ENCODE measurements around the gene TOP3B.

TOP3B gene, protein sequence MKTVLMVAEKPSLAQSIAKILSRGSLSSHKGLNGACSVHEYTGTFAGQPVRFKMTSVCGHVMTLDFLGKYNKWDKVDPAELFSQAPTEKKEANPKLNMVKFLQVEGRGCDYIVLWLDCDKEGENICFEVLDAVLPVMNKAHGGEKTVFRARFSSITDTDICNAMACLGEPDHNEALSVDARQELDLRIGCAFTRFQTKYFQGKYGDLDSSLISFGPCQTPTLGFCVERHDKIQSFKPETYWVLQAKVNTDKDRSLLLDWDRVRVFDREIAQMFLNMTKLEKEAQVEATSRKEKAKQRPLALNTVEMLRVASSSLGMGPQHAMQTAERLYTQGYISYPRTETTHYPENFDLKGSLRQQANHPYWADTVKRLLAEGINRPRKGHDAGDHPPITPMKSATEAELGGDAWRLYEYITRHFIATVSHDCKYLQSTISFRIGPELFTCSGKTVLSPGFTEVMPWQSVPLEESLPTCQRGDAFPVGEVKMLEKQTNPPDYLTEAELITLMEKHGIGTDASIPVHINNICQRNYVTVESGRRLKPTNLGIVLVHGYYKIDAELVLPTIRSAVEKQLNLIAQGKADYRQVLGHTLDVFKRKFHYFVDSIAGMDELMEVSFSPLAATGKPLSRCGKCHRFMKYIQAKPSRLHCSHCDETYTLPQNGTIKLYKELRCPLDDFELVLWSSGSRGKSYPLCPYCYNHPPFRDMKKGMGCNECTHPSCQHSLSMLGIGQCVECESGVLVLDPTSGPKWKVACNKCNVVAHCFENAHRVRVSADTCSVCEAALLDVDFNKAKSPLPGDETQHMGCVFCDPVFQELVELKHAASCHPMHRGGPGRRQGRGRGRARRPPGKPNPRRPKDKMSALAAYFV

DNA sequence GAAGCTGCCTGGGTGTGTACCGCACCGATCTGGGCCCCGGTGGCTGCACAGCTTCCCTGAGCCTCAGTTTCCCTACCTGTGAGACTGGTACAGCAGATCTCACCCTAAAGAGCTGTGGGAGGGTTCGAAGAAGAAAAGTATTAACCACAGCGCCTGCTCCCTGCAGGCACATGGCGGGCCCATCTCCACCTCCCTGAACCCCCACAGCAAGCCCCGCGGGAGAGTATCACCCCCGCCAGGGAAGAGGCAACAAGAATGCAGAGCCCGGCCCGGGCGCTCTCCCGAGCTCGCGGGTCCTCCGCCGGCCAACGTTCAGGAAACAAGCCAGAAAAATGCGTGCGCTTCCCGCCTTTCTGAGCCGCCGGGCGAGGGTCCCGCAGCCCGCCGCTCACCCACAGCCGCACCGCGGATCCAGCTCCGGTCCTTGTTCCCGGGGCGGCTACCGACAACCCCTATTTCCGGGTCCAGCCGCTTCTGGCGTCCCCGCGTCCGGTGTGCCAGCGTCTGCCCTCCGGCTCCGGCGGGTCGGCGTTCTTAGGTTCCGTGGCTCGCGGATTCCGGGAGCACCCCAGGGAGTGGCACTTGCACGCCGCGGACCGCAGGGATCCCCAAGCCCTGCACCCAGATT, at the start of gene TOP3B:
Gene TOP3B (minus strand): TSS at position 450 of the 628 bp plus-strand sequence. CDS start 7,078 bp downstream, outside the sequence.
- peak; percentile 58 for DNase-seq

DNA sequence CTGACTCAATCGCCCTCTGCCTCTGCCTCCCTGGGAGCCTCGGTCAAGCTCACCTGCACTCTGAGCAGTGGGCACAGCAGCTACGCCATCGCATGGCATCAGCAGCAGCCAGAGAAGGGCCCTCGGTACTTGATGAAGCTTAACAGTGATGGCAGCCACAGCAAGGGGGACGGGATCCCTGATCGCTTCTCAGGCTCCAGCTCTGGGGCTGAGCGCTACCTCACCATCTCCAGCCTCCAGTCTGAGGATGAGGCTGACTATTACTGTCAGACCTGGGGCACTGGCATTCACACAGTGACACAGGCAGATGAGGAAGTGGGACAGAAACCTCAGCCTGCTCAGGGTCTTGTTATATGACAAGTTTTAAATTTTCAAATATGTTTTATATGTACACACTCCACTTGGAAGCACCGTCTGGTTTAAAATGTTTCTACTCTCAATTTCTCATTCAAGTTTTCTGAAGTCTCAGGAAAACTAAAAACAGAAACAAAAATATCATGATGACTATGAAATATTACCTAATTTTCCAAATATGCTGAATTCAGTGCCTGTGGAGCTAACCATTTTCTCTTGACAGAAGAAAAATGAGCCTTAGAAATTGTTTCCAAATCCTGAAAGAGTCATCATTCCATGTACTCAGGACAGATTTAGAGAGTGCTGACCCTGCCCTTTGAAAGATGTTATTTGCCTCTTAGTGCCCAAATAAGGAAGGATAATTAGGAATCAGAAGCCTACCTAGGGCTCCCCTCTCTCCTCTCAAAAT, 48.8 kb upstream of the TOP3B start:
- no peak for DNase-seq

DNA sequence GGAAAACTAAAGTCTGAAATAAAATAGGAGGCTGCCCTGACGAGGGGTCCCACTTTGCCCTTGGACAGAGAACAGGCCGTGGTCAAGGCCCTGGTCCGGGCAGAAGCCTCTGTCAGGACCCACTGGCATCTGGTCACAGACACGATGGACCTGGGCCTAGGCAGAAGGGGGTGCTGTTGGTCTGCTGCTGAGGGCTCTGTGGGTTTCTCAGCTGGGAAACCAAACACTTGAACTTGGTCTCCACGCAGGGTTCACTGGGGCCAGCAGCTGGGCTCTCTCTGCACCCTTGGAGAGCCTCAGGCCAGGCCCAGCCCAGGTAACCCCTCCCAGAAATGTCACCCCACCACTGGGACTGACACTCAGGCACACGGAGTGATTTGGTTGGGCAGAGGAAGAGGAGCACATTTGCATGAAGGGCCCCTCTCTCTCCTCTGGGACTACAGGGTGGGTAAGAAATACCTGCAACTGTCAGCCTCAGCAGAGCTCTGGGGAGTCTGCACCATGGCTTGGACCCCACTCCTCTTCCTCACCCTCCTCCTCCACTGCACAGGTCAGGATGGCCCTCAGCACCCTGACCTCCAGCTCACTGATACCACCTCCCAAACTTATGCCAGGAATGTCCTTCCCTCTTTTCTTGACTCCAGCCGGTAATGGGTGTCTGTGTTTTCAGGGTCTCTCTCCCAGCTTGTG, 48.1 kb upstream of the TOP3B start:
- no peak for DNase-seq

DNA sequence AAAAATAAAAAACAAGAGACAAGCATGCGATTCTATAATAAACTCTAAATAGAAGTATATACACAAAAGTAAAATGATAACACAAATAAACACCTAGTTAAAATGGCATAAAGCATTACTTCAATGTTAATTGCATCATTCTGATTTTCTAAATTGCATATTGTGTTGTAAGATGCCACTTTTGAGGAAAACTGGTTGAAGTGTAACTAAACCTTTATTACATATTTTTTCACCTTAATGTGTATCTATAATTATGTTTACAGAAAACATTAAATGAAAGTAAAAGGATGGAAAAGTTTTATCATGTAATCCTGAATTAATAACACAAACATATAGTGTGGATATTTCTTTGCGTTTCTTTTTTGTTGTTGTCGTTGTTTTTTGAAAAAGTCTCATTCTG, 45.4 kb upstream of the TOP3B start:
- DNase-seq, result no peak

DNA sequence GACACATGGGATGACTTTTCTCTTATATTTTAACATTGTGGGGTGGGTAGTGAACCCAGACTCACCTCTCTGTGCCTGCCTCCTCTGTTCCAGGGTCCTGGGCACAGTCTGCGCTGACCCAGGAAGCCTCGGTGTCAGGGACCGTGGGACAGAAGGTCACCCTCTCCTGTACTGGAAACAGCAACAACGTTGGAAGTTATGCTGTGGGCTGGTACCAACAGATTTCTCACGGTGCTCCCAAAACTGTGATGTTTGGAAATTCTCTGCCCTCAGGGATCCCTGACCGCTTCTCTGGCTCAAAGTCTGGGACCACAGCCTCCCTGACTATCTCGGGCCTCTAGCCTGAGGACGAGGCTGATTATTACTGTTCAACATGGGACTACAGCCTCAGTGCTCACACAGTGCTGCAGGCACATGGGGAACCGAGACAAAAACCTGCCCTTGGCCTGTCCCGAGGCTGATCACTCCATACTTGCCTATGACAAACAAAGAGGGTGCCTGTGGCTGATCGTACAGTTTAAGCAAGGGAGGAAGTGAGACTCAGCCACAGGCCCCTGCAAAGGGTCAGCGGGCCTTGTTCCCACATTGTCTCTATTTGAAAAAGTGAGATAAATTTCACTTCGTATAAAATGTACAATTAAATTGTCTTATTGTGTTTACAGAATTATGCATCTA, 43.7 kb upstream of the TOP3B start:
- DNase-seq, result no peak

DNA sequence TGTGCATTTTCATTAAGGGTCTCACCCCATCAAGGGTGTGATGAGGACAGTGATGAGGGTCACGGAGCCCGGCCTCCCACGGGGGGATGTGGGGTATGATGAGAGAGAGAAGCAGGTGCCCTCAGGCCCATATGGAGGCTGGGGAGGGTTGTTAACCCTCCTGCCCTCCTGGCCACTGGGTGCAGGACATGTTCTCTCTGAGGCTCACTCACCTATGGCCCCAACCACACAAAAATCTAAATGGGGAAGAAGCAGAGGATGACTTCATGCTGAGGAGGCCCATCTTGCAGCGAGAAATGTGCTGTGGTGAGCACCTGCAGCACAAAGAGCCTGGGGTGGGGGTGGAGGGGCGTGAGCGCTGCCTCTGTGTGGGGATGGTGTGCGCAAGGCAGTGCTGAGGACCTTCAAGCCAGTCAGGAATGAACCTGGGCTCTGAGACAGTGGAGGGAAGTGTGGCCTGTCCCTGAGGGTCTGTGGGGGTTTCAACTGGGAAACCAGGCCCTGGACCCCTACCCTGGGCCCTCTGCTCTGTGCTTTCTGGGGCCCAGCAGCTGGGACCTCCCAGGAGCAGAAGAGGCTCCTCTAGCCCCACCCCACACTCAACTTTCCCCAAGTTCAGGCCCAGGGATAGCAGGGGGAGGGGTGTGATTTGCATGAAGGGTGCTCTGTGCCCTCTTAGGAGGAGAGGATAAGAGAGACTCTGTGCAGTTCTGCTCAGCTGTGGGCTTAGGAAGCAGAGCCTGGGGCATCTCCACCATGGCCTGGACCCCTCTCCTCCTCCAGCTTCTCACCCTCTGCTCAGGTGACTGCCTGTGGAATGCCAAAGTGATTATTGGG, 43.0 kb upstream of the TOP3B start:
- no peak for DNase-seq

DNA sequence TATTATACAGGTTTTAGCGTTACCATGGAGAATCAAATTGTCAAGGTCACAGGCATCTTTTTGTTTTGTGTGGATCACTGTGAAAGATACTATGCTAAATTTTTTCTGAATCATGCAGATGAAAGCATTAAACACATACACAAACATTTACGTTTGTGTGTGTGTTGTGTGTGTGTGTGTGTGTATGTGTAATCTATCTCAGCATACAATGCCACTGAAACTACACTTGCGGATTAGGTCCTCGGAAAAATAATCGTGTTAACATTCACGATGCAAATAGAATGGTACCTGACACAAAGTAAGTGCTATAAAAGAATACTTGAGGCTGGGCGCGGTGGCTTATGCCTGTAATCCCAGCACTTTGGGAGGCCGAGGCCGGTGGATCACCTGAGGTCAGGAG, 41.9 kb upstream of the TOP3B start:
- no peak for DNase-seq

DNA sequence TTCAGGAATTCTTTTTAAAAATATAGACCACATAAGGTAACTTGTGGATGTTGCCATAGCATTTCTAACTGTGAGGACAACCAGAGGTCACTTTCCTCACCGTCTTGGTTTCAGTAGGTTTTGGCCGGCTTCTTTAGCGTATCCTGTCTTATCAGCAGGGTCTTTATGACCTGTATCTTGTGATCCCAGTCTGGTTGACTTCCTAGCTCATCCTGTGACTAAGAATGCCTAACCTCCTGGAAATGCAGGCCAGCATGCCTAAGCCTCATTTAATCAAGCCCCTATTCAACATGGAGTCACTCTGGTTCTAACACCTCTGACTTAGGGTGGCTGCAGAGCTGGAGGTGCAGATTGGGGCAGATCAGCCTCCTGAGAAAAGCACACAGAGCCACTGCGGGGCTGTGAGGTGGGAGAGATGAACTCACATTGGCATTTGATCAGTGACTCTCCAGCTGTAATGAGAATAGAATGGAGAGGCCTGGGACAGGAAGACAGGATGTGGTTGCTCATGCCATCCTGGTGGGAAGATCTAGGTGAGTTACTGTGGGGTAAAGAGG, 41.1 kb upstream of the TOP3B start:
- DNase-seq, result no peak

DNA sequence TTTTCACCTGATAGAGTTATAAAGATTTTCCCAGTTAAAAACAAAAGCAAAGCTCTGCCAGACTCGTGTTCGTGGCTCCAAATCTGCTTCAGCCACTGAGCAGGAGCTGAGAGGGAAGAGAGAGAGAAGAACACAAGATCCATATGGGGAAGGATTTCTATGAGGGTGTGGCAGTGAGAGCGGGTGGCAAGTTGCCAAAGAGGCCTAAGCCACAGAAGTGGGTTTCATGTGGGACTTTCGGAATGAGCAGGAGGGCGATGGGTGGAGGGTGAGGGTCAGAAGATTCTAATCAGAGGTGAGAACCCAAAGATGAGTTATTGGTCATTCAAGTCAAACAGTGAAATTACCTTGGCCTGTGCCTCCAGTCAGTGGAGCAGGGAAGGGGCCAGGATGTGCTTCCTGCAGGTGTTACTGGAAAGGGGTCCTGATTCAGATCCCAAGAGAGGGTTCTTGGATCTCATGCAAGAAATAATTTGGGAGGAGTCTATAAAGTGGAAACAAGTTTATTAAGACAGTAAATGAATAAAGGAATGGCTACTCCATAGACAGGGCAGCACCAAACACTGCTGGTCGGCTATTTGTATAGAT, 40.5 kb upstream of the TOP3B start:
- DNase-seq, result no peak

DNA sequence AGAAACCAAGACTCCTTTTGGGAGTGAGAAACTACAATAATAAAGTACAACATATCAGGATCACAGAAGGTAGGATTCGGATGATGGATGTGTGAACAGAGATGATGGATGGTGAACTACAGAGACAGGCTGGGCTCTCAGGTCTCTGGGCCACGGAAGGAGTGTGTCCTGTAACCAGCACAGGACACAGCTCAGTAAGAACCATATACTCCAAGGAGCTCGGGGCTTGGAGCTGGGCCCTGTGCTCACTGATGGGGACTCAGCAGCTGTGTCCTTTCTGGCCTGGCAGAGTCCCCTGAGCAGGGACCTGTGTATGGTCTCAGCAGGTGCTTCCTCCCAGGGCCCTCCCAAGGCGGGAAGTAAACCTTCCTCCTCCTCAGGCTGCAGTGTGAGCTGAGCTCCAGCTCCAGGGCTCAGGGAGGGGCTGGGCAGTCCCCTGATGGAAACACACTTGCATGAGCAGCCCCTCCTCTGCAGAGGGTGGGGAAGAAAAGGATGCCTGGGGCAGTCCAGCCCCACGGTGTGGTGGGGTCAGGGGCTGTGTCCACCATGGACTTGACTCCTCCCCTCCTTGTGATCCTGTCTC, 39.8 kb upstream of the TOP3B start:
- no peak for DNase-seq

DNA sequence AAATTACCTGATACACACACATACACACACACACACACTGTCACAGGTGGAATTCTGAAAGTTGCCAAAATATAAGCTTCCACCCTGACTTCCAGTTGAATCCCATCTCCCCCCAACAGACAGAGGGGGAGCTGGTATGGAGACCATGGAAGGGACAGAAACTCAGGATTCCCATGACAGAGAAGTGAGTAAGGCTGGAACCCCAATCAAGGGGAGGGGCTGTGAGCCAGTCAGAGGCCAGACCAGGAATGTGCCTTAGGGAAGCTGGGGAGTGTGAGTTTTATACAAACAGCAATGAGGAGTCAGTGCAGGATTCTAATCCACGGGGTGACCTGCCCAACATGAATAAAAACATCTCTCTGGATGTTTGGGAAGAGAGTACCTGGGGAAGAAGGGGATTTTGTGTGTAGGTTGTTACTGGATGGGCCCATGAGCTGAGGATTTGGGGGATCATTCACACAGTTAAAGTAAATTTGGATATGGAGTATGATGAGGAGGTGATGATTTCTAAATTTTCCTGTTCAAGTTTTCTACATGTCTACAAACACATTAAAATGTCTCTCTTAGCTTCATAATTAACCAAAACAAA, 38.7 kb upstream of the TOP3B start:
- DNase-seq, result no peak

DNA sequence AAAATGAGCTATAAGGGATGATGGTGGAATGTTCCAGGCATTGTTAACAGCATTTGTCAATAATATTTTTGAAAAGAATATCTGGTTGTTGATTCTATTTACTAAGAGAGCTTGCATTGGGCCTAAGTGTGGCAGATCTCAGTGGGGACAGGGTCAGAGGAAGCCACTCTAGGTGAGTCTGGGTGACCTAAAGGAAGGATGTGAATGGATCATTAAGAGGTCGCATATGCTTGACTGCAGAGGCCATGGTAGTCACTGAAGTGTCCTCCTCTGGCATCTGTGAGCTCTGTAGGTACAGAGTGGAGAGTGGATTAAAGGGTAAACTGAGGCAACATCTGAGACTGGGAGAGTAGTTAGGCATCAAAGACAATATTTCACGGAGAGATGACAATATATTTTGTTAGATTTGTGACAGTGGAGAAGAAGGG, 37.9 kb upstream of the TOP3B start:
- DNase-seq, result no peak

DNA sequence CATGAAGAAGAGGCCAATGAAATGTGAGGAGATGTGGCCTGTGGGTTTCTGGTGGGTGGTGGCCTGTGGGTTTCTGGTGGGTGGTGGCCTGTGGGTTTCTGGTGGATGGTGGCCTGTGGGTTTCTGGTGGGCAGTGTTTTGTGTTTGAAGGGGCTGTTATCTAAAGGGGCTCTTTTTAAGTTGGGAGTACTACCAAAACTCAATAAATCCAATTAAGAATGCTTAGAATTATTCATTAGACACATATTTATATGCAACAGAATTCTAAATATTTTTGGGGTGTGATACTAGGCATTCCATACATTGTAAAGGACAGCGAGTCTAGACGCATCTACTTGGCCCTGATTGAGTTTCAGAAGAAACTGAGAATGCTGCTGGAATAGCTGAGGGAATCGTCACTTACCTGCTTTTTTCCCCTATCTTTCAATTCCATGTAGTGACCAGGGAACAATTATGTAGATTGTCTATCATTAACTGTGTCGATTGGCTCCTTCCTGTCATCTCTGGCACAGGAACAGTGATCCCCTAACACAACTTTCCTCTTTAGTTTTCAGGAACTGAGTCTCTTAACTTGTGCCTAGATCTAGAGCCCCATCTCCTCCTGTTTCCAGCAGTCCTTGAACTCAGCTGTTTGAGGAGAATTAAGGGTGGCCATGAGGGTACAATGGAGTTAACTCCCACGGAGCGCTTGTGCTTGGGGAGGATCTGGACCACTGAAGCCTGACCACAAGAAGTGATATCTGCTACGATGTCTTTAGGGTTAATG, 37.3 kb upstream of the TOP3B start:
- no peak for DNase-seq

DNA sequence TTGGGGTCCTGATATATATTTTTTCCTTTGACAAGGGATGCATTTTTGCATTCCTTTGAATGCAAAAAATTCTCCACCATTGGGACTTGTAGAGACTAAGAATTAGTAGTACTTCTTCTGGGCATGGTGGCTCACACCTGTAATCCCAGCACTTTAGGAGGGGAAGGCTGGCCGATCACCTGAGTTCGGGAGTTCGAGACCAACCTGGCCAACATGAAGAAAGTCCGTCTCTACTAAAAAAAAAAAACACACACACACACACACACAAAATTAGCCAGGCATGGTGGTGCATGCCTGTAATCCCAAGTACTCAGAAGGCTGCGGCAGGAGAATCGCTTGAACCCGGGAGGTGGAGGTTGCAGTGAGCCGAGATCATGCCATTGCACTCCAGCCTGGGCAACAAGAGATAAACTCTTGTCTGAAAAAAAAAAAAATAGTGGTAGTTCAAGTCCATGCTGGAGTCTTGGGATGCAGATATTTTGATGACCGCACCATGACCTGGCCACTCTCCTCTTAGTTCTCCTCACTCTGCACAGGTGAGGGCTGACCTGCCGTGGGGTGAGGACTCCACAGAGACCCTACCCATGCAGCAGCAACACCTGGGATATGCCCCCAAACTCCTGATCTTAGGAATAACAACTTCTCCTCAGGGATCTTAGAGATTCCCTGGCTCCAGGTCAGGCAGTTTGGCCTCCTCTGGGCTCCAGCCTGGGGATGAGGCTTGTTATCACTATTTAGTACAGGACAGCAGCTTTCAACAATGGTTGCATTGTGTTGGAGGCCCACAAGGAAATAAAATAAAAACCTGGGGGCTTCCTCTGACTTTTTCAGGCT, 36.5 kb upstream of the TOP3B start:
- no peak for DNase-seq

DNA sequence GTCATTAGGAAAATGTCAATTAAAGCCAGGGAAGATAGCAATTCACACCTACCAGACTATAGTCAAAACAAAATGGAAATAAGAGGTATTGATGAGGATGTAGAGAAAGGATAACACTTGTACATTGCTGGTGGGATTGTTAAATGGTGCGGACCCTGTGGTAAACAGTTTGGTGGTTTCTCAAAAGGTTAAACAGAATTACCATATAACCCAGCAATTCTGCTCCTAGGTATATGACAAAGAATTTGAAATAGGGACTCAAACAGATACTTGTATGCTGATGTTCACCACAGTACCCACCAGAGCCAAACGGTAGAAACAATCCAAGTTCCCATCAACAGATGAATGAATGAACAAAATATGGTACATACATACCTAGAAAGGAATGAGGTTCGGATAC, 33.0 kb upstream of the TOP3B start:
- DNase-seq, result no peak

DNA sequence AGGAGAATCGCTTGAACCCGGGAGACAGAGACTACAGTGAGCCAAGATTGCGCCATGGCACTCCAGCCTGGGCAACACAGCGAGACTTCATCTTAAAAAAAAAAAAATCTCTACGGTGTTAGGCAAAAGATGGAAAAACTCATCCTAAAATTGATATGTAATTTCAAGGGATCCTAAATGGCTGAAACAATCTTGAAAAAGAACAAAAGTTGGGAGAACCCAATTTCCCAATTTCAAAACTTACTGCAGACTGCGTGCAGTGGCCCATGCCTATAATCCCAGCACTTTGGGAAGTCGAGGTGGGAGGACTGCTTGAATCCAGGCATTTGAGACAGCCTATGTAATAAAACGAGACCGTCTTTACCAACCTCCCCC, 31.7 kb upstream of the TOP3B start:
- no peak for DNase-seq

DNA sequence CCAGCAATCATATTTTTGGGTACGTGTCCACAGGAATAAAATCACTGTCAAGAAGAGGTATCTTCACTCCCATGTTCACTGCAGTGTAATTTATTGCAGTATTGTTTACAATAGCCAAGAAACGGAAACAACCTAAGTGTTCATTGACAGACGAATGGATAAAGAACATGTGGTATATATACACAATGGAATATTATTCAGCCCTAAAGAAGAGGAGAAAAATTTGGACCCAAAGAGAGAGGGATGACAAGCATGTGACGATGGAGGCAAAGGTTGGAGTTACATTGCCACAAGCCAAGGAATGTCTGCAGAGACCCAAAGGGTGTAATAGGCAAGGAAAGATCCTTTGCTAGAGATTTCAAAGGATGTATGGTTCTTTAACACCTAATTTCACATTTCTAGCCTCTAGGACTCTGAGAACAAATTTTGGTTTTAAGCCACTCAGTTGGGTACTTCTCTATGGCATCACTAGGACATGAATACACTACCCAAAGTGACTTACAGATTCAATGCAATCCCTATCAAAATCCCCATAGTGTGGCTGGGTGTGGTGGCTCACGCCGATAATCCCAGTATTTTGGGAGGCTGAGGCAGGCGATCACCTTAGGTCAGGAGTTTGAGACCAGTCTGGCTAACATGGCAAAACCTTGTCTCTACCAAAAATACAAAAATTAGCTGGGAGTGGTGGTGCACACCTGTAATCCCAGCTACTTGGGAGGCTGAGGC, 31.1 kb upstream of the TOP3B start:
- no peak for DNase-seq

Data from NCI-H1105 treated with DMSO at 0.1 percent for 48 hours (cell line).